Ishikawa (cell line): ENCODE measurements around the gene MFAP3L.
A peak's percentile ranks its signal among the peaks of the same experiment; 100 is the strongest.

ENCODE experiments used
- CEBPB ChIP-seq: IDR thresholded peaks from 2 replicates; pipeline ENCODE4 v1.6.1; 2012
- CREB1 ChIP-seq: IDR thresholded peaks from 2 replicates; pipeline ENCODE4 v1.6.1; 2012; ENCODE audit warnings: low read depth
- EGR1 ChIP-seq: IDR thresholded peaks from 2 replicates; pipeline ENCODE4 v1.6.1; 2012
- EP300 ChIP-seq: IDR thresholded peaks from 2 replicates; pipeline ENCODE4 v1.6.1; 2012; ENCODE audit warnings: borderline replicate concordance
- FOXM1 ChIP-seq: IDR thresholded peaks from 2 replicates; pipeline ENCODE4 v1.6.1; 2012; ENCODE audit warnings: low read depth, borderline replicate concordance
- MAX ChIP-seq: IDR thresholded peaks from 2 replicates; pipeline ENCODE4 v1.6.1; 2012
- NFIC ChIP-seq: IDR thresholded peaks from 2 replicates; pipeline ENCODE4 v1.6.1; 2012
- RAD21 ChIP-seq: IDR thresholded peaks from 2 replicates; pipeline ENCODE4 v1.6.1; 2012; ENCODE audit warnings: low read depth
- REST ChIP-seq: IDR thresholded peaks from 2 replicates; pipeline ENCODE4 v1.6.1; 2012; ENCODE audit warnings: low read depth, mild to moderate bottlenecking
- TAF1 ChIP-seq: IDR thresholded peaks from 2 replicates; pipeline ENCODE4 v1.6.1; 2012; ENCODE audit warnings: low read depth, mild to moderate bottlenecking
- TCF12 ChIP-seq: IDR thresholded peaks from 2 replicates; pipeline ENCODE4 v1.6.1; 2012; ENCODE audit warnings: low read depth
- TEAD4 ChIP-seq: IDR thresholded peaks from 2 replicates; pipeline ENCODE4 v1.6.1; 2012
- USF1 ChIP-seq: IDR thresholded peaks from 2 replicates; pipeline ENCODE4 v1.6.1; 2012
- YY1 ChIP-seq: IDR thresholded peaks from 2 replicates; pipeline ENCODE4 v1.6.1; 2012; ENCODE audit warnings: low read depth
- ZBTB7A ChIP-seq: IDR thresholded peaks from 2 replicates; pipeline ENCODE4 v1.6.1; 2012; ENCODE audit warnings: low read depth

MFAP3L gene

GRCh38 chr4:169945636-169946035 is 80.6 kb downstream of the MFAP3L start:
- TF ChIP-seq FOXM1 (no peak), MAX (no peak), EP300 (no peak), TCF12 (no peak), REST (no peak), EGR1 (no peak), CEBPB (no peak), USF1 (no peak), YY1 (no peak), RAD21 (no peak), NFIC (no peak), TAF1 (no peak), TEAD4 (no peak), CREB1 (no peak), ZBTB7A (no peak)

GRCh38 chr4:169941141-169941540 is 85.1 kb downstream of the MFAP3L start:
- TF ChIP-seq TCF12 (no peak), REST (no peak), TAF1 (no peak), MAX (no peak)

- no peak for TF ChIP-seq REST
- peak; percentile 23; the same call in 1 of the 2 replicates for TF ChIP-seq RAD21
- no peak for TF ChIP-seq USF1
Observed at GRCh38 chr4:169940460-169940859, 85.7 kb downstream of the MFAP3L start.
